D721Med (cell line): ENCODE results near the gene COL7A1.

Experiments
- DNase-seq: peaks from one replicate; pipeline ENCODE4 v3.0.0; 2011; ENCODE audit warnings: low spot score; ENCODE audit not compliant: insufficient read length
- FAIRE-seq: peaks from 2 replicates; lab custom pipeline; 2011; peaks lifted over from hg19 to GRCh38; lab: Jason Lieb, UNC
- TF ChIP-seq, protein P1 (sequence below): IDR thresholded peaks from 2 replicates; pipeline ENCODE4 v1.5.1; 2012; ENCODE audit warnings: mild to moderate bottlenecking, control low read depth; ENCODE audit not compliant: insufficient read depth; ENCODE audit errors: missing control alignments

Gene COL7A1

DNA sequence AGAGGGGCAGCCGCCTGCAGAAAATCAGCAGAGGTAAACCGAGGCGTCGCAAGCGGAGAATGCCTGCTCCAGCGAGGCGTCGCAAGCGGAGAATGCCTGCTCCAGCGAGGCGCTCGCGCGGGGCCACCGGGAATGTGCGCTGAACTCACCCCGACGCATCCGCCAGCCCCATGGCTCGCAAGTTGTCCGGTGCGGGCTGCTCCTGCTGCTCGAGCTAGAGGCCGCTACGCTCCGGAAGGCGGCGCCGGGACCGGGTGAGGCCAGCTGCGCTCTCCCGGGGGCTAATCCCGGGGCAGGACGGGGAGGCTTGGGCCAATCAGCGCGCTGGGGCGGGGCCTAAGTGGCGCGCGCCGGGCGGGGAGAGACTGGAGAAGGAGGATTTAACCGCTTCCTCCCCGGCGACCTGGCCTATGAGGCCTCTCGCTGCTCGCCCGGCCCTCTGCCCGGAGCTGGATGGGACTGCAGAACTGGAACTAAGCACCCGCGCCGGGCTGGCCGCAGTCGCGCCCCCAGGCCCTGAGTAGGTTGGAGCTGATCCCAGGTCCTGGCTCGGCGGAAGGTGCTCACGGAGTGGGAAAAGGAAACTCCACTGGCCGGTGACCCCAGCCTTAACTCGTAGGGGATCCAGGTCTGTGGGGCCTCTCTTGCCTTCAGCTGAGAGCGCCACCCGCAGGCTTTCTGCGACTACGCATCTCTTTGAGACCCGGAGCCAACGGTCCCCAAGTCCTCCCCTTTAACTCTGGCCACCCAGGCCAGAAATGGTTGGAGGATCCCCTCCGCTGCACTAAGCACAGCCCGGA lies 40.3 kb upstream of the COL7A1 start, which contains the start of gene SLC26A6:
Gene SLC26A6 (minus strand): TSS at position 240 of the 800 bp plus-strand sequence. CDS start 68 bp downstream, at position 172.
- DNase-seq (peak; percentile 100), FAIRE-seq (no peak)
- TF ChIP-seq, protein P1, sequence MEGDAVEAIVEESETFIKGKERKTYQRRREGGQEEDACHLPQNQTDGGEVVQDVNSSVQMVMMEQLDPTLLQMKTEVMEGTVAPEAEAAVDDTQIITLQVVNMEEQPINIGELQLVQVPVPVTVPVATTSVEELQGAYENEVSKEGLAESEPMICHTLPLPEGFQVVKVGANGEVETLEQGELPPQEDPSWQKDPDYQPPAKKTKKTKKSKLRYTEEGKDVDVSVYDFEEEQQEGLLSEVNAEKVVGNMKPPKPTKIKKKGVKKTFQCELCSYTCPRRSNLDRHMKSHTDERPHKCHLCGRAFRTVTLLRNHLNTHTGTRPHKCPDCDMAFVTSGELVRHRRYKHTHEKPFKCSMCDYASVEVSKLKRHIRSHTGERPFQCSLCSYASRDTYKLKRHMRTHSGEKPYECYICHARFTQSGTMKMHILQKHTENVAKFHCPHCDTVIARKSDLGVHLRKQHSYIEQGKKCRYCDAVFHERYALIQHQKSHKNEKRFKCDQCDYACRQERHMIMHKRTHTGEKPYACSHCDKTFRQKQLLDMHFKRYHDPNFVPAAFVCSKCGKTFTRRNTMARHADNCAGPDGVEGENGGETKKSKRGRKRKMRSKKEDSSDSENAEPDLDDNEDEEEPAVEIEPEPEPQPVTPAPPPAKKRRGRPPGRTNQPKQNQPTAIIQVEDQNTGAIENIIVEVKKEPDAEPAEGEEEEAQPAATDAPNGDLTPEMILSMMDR = peak; percentile 50

DNA sequence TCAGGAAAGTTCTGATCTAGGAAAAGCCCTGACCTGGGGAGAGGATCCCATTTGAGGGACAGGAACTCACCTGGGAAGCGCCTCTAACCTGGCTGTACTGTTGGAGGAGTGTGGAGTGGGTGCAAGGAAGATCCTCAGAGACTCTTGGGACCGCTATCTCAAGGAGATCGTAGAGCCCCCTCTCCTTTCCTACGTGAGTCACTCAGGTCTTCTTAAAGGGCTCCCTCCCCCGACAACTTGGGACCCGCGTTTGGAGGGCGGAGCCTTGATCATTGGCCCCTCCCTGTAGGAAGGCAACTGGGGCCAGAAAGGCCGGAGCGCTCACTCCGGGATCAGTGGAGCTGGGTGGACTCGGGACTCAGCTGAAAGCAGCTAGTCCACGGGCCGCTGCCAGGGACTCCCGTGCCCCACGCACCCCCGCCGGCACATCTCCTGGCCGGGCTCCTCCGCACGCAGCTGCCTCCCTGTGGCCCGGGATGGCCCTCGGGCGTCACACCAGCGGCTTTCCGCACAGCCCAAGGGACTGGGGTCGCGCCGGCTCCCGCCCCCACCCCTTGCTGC lies 39.6 kb upstream of the COL7A1 start:
- DNase-seq = peak; percentile 65
- TF ChIP-seq, protein P1 = no peak
- FAIRE-seq = no peak

DNA sequence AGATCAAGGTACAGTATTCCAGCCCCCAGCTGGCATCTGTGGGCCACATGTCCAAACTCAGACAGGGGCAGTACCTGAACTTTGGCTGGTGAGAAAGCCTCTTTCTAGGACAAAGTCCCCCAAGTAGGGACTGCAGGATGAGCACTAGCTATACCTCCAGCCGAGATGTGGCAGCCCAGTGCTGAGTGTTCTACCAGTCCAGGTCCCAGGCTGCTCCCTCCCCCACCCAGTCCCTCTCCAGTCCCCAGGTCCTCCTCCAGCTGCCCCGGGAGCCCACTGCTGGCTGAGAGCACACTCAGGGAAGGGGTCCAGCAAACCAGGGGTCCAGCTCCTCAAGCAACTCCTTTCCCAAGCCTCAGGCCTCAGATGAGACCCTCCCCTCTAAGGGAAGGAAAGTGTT lies 38.6 kb upstream of the COL7A1 start:
- TF ChIP-seq, protein P1 = no peak
- FAIRE-seq = no peak
- DNase-seq = no peak

DNA sequence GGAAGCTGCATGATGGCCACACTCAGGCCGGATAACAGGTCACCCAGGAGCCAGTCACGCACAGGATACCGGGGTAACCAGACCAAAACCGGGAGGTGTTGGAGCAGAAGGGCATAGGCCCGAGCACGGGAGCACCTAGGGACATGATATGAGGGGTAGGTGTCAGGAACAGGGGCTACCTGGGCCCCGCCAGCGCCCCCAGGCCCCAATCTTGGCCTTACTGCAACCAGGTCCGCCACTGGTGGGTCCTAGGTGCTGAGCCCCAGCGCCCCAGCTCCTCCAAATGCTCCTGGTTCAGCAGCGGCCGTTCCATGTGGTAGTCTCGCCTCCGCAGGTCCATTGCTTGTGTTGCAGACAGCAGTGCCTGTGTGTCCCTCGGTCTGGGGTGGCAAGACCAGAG lies 38.1 kb upstream of the COL7A1 start:
- no peak for DNase-seq
- no peak for FAIRE-seq
- TF ChIP-seq, protein P1 = no peak

DNA sequence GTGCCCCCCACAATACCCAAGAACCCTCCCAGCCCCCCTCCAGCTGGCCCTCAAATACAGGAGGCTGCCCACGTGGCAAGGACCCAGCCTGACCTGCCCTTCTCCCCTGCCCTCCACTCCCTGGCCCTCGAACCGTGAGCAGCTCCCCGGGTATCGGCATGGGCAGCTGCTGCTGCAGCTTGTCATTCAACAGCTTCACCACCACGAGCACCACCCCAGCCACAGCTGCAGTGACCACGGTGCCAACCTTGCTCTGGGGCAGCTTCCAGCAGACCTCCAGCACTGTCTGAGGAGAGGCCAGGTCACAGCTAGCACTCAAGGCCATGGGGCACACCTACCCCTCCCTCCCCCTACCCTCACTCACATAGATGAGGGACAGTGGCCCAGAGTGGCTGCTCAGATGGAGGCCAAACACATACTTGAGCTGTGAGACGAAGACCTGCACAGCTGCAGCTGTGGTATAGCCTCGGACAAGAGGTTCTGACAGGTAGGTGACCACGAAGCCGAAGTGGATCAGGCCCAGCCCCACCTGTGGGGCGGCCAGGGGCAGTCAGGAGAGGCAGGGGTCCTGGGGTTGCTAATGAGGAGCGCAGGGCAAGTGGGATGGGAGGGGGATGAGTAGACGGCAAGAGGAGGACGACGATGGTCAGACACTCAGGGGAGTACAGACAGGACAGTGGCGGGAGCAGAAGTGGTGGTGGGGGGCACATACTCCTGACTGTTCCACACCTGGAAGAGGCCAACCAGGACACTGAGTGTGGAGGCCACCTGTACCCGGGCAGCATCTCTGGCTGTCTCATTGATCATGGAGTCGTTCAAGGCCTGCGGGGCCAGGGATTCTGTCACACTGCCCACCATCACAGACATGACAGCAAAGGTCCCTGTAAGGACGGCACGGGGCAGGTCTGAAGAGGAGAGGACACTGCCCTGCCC lies 36.7 kb upstream of the COL7A1 start:
- FAIRE-seq (no peak), DNase-seq (no peak)
- TF ChIP-seq, protein P1 = no peak

DNA sequence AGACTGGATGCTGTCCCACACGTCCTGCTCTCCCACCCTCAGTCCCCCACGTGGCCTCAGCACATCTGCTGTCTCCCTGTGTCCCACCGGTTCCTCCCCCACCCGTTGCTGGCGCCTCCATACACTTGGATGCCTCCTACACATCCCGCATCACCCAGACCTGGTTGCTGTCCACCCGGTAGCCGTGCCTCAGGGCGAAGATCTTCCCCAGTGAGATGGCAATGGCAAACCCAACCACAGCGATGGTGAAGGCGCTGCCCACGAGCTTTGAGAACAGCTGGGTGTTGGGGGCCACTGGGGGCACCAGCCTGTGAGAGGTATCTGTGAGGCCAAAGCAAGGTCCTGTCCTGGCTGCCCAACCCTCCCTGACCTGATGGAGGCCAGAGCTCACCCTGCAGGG lies 35.7 kb upstream of the COL7A1 start:
- DNase-seq = no peak

More for the DNA sequence above, 35.7 kb upstream of the COL7A1 start:
- FAIRE-seq = no peak
- TF ChIP-seq, protein P1 = no peak
